NCI-H1694 (cell line): ENCODE data around the gene KCNH4.

ENCODE experiments used
- DNase-seq: peaks from one replicate; lab custom pipeline; 2025; lab: John Stamatoyannopoulos, UW

KCNH4 gene

DNA sequence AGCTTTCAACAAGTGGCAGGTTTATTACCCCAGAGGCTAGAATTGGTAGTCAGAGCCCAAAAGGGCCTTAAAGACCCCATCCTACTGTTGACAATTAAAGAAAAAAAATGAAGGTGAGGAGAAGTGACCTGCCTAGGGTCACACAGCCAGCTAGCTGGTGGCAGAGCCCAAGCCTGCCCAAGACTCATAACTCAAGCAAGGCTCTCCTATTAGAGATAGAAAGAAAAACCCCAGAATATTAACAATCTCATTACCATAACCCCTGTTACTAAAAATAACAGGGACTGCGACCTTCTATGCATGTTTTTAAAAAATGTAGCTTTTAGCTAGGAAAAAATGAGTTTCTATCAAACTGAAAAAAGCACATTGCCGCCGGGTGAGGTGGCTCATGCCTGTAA, 44.3 kb downstream of the KCNH4 start:
- no peak for DNase-seq

GRCh38 chr17:42135664-42136653, 45.0 kb downstream of the KCNH4 start:
- no peak for DNase-seq

- no peak for DNase-seq
These were observed 45.8 kb downstream of the KCNH4 start for GRCh38 chr17:42135151-42135550.

DNA sequence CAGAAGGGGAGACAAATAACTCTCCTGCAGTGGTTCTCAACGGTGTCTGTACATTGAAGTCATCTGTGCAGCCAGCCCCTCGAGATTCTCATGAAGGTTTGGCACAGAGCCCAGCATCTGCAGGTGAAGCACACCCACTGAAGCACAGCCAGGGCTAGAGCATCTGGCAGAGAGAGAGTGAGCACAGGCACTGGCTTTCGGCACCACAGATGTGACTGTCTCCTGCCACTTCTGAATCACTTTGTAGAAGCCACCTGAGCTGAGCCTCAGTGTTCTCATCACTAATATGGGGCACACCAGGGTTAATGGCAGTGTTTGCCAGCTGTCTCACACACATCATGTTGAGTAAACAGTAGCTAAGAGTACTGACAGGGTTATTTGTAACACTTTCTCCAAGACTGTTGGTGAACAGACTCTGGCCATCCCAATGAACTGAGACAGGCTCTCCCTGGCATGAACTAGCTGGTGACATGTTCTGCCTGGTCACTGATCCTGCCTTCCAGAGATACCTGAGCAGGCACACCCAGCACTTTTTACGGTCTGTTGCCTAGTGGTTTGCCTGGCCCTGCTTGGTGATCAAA, 47.4 kb downstream of the KCNH4 start:
- peak; percentile 41 for DNase-seq

DNA sequence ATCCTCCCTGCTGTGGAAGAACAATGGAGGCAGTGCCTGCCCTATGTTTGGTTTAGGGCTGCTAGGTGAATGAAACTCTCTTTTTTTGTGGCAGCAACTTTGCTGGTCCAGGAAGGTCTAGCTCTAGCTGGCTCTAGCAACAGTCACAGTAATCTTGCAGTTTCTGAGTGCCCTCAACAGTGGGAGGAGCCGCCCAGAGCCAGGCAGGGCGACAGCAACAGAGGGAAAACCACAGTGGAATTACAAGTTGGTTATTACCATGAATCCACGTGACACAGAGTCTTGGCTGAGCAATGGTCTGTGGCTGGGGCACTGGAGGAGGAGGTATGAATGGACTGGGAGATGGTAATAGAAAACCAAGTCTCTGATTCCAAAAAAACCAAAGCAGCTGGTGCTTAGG, 48.0 kb downstream of the KCNH4 start:
- DNase-seq: no peak

- no peak for DNase-seq
These were observed 48.9 kb downstream of the KCNH4 start for GRCh38 chr17:42131981-42132432.

DNA sequence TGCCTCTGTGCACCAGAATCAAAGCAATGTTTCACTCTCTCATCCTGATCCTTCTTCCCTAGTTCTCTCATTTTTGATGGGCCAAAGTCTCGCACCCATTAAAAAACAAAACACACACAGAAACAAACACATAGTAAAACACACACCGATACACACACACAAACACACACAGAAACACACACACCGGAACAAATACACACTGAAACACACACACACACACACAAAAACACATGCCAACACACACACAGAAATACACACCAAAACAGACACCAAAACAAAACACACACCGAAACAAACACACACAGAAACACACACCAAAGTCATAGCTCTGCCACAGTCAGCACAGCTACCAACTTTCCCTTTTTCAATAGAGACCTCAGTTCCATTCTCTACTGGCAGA, 49.7 kb downstream of the KCNH4 start:
- no peak for DNase-seq

GRCh38 chr17:42130310-42130936, 50.5 kb downstream of the KCNH4 start:
- no peak for DNase-seq

DNA sequence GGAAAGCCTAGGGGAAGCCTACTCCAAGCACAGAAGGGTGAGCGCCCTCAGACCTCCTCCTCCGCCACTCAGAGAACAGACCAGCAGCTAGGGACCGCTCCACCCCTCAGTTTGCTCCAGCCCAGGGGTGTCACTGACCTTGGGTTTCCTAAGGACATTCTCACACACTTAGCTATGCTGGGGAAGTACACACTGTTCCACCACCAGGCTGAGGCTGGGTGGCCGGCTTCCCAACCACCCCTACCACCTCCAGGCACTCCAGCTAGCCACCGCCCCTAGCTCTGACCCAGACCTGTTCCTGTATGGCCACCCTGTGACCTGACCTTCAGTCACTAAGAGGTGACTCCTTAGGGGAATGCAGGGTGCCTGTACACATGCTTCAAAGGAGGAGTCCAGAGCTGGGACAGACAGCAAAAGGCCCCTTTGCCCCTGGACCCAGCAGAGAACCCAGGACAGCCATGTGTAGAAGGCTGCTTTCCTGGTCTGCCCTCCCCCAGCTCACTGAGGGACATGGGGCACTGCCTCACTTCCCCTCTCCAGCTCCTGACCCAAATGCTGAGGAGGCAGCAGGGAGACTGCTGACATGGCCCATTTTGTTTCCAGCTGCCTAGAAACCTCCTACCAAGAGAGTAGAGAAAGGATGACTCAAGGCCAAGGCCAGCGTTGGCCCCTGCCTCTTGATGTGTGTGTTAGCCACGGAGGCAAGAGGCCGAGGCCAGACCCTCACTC, 51.7 kb downstream of the KCNH4 start:
- no peak for DNase-seq

DNA sequence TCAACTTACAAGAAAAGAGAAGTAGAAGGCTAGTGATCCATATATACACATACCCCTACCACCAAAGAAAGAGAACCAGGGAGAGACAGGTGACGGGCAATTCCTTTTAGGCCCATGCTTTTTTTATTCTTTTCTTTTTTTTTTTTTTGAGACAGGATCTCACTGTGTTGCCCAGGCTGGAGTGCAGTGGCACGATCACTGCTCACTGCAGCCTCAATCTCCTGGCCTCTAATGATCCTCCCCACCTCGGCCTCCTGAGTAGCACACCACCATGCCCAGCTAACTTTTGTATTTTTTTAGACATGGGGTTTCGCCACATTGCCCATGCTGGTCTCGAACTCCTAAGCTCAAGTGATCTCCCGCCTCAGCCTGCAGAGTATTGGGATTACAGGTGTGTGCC, 53.5 kb downstream of the KCNH4 start:
- DNase-seq: no peak

- no peak for DNase-seq
These were observed 54.1 kb downstream of the KCNH4 start for GRCh38 chr17:42126836-42127235.

DNA sequence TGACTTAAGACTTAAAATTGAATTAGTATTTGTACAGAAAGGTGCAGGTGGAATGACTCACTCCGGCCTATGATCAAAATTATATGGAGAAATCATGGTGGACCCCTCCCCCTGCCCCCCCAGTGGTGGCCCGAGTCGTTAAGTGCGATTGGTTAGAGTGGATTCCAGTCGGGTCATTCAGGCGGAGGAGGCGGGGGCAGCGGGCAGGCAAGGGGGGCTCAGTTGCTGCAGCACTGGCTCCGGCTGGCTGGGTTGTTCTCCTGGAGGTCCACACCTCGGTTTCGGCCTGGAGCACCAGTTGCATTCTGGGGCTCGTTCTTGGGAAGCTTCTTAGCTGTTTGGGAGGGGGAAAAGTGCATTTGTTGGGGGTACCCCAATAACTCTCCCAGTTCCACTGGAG, 55.4 kb downstream of the KCNH4 start:
- no peak for DNase-seq

DNA sequence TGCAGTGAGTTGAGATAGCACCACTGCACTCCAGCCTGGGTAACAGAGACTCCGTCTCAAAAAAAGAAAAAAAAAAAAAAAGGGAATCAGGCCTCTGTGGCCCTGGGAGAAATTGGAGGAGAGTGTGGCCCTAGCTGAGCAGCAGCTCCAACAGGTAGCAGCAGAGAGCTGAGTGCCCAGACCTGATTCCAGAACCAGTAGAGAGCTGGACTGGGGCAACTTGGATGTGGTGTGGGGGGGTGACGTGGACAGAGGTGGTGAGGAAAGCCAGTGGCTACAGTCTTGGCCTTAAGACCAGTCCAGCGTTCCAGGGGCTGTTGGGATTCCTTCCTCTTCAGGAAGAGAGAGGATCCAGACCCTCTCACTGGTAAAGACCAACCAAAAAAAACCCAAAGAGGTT, 56.7 kb downstream of the KCNH4 start:
- DNase-seq: no peak

DNA sequence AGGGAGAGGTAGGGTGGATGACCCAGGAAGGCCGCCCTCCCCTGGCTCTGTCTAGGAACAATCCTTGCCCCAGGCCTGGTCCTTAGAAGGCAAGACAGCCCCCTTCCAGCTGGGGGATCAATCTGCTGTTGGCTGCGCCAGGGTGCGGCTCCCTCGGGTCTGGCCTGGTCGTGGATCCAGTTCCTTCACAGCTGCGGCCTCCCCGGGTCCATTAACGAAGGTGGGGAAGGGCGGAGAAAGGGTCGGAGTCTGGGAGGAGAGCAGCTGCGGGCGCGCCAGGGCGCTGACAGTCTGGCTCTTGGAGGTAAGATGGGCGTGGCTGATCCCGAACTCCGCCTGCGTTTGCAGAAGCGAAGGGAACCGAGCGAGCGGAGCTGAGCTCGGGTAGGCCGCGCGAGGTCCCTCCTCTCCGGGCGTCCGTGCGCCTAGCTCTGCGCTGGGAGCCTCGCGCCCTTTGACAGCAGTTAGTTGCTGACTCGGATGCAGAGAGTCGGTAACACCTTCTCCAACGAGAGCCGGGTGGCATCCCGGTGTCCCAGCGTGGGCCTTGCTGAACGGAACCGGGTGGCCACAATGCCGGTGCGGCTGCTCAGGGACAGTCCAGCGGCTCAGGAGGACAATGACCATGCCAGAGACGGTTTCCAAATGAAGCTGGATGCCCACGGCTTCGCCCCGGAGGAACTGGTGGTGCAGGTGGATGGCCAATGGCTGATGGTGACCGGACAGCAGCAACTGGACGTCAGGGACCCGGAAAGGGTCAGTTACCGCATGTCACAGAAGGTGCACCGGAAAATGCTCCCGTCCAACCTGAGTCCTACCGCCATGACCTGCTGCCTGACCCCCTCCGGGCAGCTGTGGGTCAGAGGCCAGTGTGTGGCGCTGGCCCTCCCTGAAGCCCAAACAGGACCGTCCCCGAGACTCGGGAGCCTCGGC, 58.3 kb downstream of the KCNH4 start, which contains the start of gene HSPB9:
HSPB9 (plus strand) TSS at position 434 of the 933 bp plus-strand sequence; CDS start at position 481, 47 bp downstream.
- no peak for DNase-seq

DNA sequence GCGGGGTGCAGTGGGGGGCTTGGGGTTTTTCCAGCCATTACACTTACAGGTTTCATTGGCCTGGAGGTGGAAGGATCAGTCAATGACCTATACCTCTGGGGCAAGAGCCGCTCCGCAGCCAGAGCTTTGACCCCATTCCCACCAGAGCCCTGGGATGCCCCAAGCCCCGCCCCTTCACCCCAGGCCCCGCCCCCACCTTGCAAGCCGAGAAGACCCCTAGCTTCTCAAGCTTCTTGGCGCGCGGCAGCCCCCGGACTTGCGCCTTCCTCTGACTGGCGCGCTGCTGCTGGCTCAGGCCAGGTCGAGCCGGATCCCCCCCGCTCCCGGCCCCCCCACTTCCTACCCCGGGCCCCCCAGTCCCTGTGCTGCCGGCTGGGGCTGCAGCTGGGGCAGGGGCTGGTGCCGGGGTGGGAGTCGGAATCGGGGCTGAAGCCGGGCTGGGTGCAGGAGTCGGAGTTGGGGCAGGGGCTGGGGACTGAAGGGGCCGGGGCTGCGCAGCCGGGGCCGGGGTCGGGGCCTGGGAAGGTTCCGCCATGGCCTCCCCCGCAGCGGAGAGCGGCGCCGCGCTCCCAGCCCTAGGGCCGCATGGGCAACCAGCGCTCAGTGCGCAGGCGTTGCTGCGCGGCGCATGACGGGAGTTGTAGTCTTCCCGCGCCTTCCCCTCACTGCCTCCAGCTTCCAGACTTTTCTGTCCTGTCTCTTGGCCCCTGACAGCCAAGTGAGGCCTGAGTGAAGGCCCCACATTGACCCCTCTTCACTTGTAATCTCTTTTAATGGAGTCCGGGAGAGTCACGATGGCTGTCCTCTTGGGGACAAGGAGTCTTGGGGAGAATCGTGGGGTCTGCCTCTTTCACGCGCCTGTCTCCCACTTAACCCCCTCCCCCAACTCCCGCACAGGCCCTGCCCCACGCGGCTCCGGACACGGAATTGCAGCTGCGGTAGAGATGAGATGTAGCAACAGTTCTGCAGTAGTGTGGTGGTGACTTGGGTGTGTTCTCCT, 59.9 kb downstream of the KCNH4 start, which contains the start of gene KAT2A:
KAT2A (minus strand) TSS at position 598 of the 1,000 bp plus-strand sequence; CDS start at position 535, 63 bp downstream.
- DNase-seq: peak; percentile 83

GRCh38 chr17:42120161-42120769, 60.7 kb downstream of the KCNH4 start:
- DNase-seq: no peak

DNA sequence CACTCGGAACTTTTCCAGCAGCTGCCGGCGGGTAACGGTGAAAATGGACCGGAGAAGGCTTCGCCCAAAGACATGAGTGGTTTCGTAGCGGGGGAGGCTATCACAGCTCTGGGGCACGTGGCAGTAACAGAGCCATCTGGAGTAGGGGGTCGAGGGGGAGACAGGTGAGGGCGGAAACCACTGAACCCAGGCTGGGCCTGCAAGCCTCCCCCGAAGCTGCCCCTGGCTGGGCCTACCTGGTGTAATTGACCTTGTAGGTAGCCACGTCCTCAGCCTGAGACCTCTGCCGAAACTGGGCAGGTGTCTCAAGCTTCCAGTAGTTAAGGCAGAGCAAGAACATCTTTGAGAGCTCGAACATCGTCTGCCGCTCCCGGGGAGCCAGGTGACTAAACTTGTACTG, 61.6 kb downstream of the KCNH4 start:
- DNase-seq: no peak

DNA sequence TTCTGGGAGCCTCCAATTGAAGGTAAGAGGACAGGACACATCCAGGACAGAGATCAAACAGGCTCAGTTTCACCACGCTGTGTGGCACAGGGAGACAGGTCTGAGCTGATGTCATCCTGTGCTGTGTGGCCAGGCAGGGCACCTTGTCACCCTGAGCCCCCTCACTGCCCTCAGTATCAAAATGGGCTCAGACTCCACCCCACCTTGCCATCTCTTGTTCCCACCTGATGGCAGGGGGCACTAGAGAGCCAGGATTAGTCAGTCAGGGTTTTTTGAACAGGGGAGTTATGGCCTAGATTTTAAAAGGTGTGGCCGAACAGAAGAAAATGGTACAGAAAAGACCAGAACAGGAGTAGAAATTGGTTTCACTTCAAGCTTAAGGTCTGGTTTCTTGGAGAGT, 62.4 kb downstream of the KCNH4 start:
- peak; percentile 56 for DNase-seq

DNA sequence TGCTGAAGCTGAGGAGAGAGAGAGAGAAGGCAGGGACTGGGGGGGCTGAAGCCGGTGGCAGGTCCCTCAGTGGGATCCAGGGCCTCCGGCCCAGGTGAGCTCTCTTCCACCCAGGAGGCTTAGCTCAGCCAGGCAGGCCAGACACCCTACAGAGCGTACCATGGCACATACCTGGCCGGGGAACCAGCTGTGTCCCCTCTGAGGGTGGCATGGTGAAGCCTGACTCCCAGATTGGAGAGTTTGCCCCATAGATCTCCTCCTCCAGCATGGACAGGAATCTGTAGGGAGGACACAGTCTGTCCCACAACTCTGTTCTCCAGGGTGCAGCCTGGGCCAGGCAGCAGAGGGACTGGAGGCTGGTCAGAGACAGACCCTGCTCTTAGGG, 62.8 kb downstream of the KCNH4 start:
- no peak for DNase-seq
